ENCODE results near the gene KISS1.

The KISS1 gene

DNA sequence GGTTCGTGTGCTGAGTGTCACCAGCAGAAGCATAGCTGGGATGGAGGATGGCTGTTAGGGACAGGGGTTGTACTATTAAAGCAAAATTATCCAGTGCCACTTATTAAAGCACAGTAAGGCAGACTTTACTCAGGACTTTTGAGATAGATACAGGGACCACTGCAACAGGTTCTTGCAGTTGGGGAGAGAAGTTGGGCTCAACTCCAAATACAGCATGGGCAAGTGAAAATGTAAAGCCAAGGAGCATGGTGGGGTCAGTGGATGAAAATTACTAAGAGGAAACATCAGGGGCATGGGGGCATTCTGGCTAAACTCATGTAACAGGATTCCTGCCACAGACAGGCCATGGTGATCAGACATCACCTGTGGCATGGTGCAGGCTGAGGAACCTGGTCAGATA lies 15.2 kb downstream of the KISS1 start:
- no peak for TF ChIP-seq FOXM1 (IDR thresholded peaks at IDR 0.05; ENCODE audit: borderline replicate concordance, low read depth)
- no peak for TF ChIP-seq TAF1 (IDR thresholded peaks at IDR 0.05; ENCODE audit: low read depth)
- no peak for TF ChIP-seq EGR1 (IDR thresholded peaks at IDR 0.05)
- TF ChIP-seq RAD21 (IDR thresholded peaks at IDR 0.05; ENCODE audit: low read depth), result no peak
- no peak for TF ChIP-seq ZBTB7A (IDR thresholded peaks at IDR 0.05; ENCODE audit: low read depth)
- TF ChIP-seq, protein P1, sequence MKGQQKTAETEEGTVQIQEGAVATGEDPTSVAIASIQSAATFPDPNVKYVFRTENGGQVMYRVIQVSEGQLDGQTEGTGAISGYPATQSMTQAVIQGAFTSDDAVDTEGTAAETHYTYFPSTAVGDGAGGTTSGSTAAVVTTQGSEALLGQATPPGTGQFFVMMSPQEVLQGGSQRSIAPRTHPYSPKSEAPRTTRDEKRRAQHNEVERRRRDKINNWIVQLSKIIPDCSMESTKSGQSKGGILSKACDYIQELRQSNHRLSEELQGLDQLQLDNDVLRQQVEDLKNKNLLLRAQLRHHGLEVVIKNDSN (IDR thresholded peaks at IDR 0.05), result no peak
- no peak for TF ChIP-seq YY1 (IDR thresholded peaks at IDR 0.05; ENCODE audit: low read depth)
- no peak for TF ChIP-seq TCF12 (IDR thresholded peaks at IDR 0.05; ENCODE audit: low read depth)
- TF ChIP-seq, protein P2, sequence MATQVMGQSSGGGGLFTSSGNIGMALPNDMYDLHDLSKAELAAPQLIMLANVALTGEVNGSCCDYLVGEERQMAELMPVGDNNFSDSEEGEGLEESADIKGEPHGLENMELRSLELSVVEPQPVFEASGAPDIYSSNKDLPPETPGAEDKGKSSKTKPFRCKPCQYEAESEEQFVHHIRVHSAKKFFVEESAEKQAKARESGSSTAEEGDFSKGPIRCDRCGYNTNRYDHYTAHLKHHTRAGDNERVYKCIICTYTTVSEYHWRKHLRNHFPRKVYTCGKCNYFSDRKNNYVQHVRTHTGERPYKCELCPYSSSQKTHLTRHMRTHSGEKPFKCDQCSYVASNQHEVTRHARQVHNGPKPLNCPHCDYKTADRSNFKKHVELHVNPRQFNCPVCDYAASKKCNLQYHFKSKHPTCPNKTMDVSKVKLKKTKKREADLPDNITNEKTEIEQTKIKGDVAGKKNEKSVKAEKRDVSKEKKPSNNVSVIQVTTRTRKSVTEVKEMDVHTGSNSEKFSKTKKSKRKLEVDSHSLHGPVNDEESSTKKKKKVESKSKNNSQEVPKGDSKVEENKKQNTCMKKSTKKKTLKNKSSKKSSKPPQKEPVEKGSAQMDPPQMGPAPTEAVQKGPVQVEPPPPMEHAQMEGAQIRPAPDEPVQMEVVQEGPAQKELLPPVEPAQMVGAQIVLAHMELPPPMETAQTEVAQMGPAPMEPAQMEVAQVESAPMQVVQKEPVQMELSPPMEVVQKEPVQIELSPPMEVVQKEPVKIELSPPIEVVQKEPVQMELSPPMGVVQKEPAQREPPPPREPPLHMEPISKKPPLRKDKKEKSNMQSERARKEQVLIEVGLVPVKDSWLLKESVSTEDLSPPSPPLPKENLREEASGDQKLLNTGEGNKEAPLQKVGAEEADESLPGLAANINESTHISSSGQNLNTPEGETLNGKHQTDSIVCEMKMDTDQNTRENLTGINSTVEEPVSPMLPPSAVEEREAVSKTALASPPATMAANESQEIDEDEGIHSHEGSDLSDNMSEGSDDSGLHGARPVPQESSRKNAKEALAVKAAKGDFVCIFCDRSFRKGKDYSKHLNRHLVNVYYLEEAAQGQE (IDR thresholded peaks at IDR 0.05; ENCODE audit: low read depth), result no peak
- TF ChIP-seq, protein P3, sequence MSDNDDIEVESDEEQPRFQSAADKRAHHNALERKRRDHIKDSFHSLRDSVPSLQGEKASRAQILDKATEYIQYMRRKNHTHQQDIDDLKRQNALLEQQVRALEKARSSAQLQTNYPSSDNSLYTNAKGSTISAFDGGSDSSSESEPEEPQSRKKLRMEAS (IDR thresholded peaks at IDR 0.05), result no peak
- no peak for TF ChIP-seq TEAD4 (IDR thresholded peaks at IDR 0.05)
- no peak for TF ChIP-seq NFIC (IDR thresholded peaks at IDR 0.05)
- no peak for TF ChIP-seq CEBPB (IDR thresholded peaks at IDR 0.05)
- no peak for TF ChIP-seq EP300 (IDR thresholded peaks at IDR 0.05; ENCODE audit: borderline replicate concordance)
- no peak for TF ChIP-seq CREB1 (IDR thresholded peaks at IDR 0.05; ENCODE audit: low read depth)

DNA sequence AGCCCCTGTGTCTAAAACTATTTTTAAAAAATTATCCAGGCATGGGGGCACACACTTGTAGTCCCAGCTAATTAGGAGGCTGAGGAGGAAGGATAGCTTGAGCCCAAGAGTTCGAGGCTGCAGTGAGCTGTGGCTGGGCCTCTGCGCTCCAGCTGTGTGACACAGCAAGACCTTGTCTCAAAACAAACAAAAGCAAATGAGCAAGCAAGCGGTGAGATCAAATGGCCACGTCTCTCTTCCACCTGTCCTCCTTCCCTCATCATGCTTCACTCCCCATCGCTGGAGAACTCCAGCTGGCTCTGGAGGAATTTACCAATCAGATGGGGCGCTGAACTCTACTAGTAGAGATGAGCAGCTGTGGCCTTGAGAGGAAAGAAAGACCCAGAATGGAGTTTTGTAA lies 16.2 kb downstream of the KISS1 start:
- TF ChIP-seq TCF12 (IDR thresholded peaks at IDR 0.05; ENCODE audit: low read depth) (no peak), YY1 (IDR thresholded peaks at IDR 0.05; ENCODE audit: low read depth) (no peak), TEAD4 (IDR thresholded peaks at IDR 0.05) (no peak), TAF1 (IDR thresholded peaks at IDR 0.05; ENCODE audit: low read depth) (no peak), EGR1 (IDR thresholded peaks at IDR 0.05) (no peak), ZBTB7A (IDR thresholded peaks at IDR 0.05; ENCODE audit: low read depth) (no peak), EP300 (IDR thresholded peaks at IDR 0.05; ENCODE audit: borderline replicate concordance) (no peak), FOXM1 (IDR thresholded peaks at IDR 0.05; ENCODE audit: borderline replicate concordance, low read depth) (no peak)
- TF ChIP-seq, protein P1 (IDR thresholded peaks at IDR 0.05), result no peak
- TF ChIP-seq, protein P3 (IDR thresholded peaks at IDR 0.05), result no peak

DNA sequence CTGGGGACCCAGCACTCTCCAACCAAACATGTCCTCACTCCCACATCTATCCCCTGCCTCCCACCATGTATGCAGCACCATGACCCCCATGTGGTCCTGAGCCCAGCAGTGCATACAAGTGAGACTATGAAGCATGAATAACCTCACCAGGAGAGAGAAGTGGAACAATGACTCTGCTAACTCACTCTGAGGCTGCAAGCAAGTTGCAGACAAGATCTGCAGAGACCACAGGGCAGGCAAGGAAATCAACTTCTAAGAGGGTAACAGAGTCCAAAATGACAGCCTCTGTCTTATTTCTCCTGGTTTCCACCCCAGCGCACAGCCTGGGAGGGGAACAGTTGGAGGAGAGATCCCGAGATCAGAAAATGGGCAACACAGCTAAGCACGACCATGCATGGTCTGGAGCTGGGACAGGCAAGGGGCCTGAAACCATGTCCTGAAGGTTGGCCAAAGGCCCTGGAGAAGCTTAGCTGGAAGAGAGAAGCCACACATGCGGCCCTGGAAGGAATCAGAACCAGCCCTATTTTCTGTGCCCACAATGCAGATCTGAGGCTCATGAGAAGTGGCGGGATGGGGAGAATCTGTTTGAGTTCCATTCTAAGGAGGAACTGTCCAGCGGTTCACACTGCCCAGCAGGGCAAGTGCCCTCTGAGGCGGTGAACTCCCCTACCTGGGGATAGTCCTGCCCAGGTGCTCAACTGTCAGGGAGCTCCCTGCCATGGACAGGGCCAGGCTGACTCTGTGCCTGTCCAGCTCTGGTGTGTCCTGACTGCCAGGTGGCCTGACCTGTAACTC lies 17.6 kb downstream of the KISS1 start:
- TF ChIP-seq YY1 (IDR thresholded peaks at IDR 0.05; ENCODE audit: low read depth), result no peak
- TF ChIP-seq, protein P2 (IDR thresholded peaks at IDR 0.05; ENCODE audit: low read depth), result peak; percentile 71

DNA sequence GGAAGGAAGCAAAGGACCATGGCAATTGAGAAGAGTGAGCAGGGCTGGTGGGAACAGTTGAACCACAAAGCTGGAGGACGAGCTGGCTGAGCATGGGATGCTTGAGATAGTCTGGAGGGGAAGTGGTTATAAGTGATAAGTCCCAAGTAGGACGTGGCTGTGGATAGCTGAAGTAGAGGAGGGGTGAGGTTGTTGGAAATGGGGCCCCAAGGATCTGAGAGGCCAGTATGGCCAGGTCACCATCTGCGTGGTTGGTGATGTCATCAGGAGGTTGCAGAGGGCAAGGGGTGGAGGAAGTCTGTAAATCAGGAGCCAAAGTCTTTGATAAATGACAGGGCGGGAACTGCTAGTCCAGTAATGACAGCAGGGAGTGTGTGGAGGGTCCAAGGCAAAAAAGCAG lies 19.2 kb downstream of the KISS1 start:
- TF ChIP-seq EGR1 (IDR thresholded peaks at IDR 0.05) (no peak), RAD21 (IDR thresholded peaks at IDR 0.05; ENCODE audit: low read depth) (no peak), NFIC (IDR thresholded peaks at IDR 0.05) (no peak), ZBTB7A (IDR thresholded peaks at IDR 0.05; ENCODE audit: low read depth) (no peak), TEAD4 (IDR thresholded peaks at IDR 0.05) (no peak), CREB1 (IDR thresholded peaks at IDR 0.05; ENCODE audit: low read depth) (no peak), FOXM1 (IDR thresholded peaks at IDR 0.05; ENCODE audit: borderline replicate concordance, low read depth) (no peak), EP300 (IDR thresholded peaks at IDR 0.05; ENCODE audit: borderline replicate concordance) (no peak), CEBPB (IDR thresholded peaks at IDR 0.05) (no peak), TAF1 (IDR thresholded peaks at IDR 0.05; ENCODE audit: low read depth) (no peak), TCF12 (IDR thresholded peaks at IDR 0.05; ENCODE audit: low read depth) (no peak), YY1 (IDR thresholded peaks at IDR 0.05; ENCODE audit: low read depth) (no peak)
- TF ChIP-seq, protein P3 (IDR thresholded peaks at IDR 0.05), result no peak
- TF ChIP-seq, protein P2 (IDR thresholded peaks at IDR 0.05; ENCODE audit: low read depth), result no peak
- TF ChIP-seq, protein P1 (IDR thresholded peaks at IDR 0.05), result no peak
